Measurements from ENCODE around the gene NUCB2. TPM values are rescaled to one million over a fixed set of nuclear protein-coding genes. Genes with fewer than 3 reads are reported as not detected.
"Not testable (repeated sequence)": the region's sequence is repeated elsewhere in the genome, so short reads cannot be mapped to it uniquely, and the experiment has no call there.

The NUCB2 gene
- total and polyA plus RNA-seq, 2 donors (not counting 3 experiments of a cell fraction or from before 2014, with no cell fraction given) = 41.9 to 114 TPM

DNA sequence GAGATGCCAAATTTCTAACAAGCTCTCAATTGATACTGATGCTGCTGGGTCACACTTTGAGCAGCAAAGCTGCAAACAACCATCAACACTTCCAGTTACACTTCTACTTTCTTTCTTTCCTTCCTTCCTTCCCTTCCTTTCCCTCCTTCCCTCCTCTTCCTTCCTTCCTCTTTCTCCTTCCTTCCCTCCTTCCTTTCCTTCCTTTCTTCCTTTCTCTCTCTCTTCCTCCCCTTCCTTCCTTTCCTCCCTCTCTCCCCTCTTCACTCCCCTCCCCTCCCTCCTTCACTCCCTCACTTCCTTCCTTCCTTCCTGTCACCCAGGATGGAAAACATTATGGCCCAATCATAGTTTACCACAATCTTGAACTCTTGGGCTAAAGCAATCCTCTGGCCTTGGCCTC is 35.8 kb upstream of the NUCB2 start:
- TF ChIP-seq GATA2 (IDR thresholded peaks at IDR 0.05; ENCODE audit: insufficient read depth, insufficient read length, low read depth, low read length) (no peak), FOS (IDR thresholded peaks at IDR 0.05; ENCODE audit: borderline replicate concordance, insufficient read depth, low read length) (no peak), MYC (IDR thresholded peaks at IDR 0.05; ENCODE audit: low read depth, low read length) (no peak), JUN (IDR thresholded peaks at IDR 0.05; ENCODE audit: borderline replicate concordance, insufficient read depth, insufficient read length, low read depth) (no peak), POLR2AphosphoS5 (IDR thresholded peaks at IDR 0.05; ENCODE audit: insufficient read depth, low read depth, low read length) (no peak), CTCF (IDR thresholded peaks at IDR 0.05; ENCODE audit: extremely low read depth in 1 of 2, insufficient read depth in 1 of 2, low read depth in 1 of 2, low read length in 2 of 2) (no peak), POLR2A (IDR thresholded peaks at IDR 0.05; ENCODE audit: low read depth, low read length) (no peak), EZH2 (IDR thresholded peaks at IDR 0.05; ENCODE audit: borderline replicate concordance, low read depth, low read length, severe bottlenecking) (no peak)
- TF ChIP-seq, protein P1, sequence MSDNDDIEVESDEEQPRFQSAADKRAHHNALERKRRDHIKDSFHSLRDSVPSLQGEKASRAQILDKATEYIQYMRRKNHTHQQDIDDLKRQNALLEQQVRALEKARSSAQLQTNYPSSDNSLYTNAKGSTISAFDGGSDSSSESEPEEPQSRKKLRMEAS (IDR thresholded peaks at IDR 0.05; ENCODE audit: insufficient read depth, insufficient read length) = no peak
- H4K20me1 ChIP-seq (replicated peaks; ENCODE audit: control insufficient read depth, extremely low read depth, insufficient read depth, low read length) = no peaks in the 10 kb centered on the region
- no peak overlapping the region for H3K4me3 ChIP-seq (replicated peaks in 1 of 3; ENCODE audit: insufficient read depth in 1 of 3, low read depth in 1 of 3, low read length in 3 of 3)
- no peak for DNase-seq (ENCODE audit: low read depth, low spot score)
- BruUV-seq (replicated peaks) = no TSS peak
- H3K27me3 ChIP-seq (ENCODE audit: control insufficient read depth in 2 of 2, insufficient read depth in 2 of 2, low read length in 2 of 2) = no peaks in the 10 kb centered on the region
- no peak for FAIRE-seq
- no peaks in the 10 kb centered on the region for H3K79me2 ChIP-seq (ENCODE audit: control insufficient read depth, insufficient read depth, low read length)
- no peaks in the 10 kb centered on the region for H3K9me3 ChIP-seq (replicated peaks; ENCODE audit: control insufficient read depth, insufficient read depth, low read length)
- no peak overlapping the region for H3K27ac ChIP-seq (ENCODE audit: insufficient read depth, low read depth, low read length)
- no peaks in the 10 kb centered on the region for H3K4me1 ChIP-seq (ENCODE audit: control insufficient read depth, extremely low read depth, insufficient read depth, low read length)
- no peaks in the 10 kb centered on the region for H3K9me1 ChIP-seq (replicated peaks; ENCODE audit: control insufficient read depth, extremely low read depth, insufficient read depth, low read length)
- H3K4me2 ChIP-seq (ENCODE audit: insufficient read depth, low read length) = no peak overlapping the region
- H3K9ac ChIP-seq (replicated peaks; ENCODE audit: extremely low read depth, insufficient read depth, low read length) = no peak overlapping the region
- ChIA-PET CTCF (no interaction called here), POLR2A (interaction anchor here (0.7 kb wide), 1 partner anchor 120 kb away, joined by 4 read pairs; no protein-coding TSS in a partner anchor)
- no peak overlapping the region for H2AFZ ChIP-seq (ENCODE audit: low read depth, low read length)
- dilution Hi-C loops (cut with MboI; ENCODE audit: extremely low pct_ligation_motif_present, low sequenced_read_pairs) = no loop called here
- H3K36me3 ChIP-seq (ENCODE audit: control insufficient read depth in 2 of 2, extremely low read depth in 1 of 2, insufficient read depth in 2 of 2, low read length in 2 of 2) = no peaks in the 10 kb centered on the region
- intact Hi-C loops (cut with micrococcal nuclease) = no loop called here

GRCh38 chr11:17242954-17243353 is 33.6 kb upstream of the NUCB2 start:
- DNase-seq (ENCODE audit: low read depth, low spot score); H2AFZ ChIP-seq (ENCODE audit: low read depth, low read length); H3K4me1 ChIP-seq (ENCODE audit: control insufficient read depth, extremely low read depth, insufficient read depth, low read length); H3K79me2 ChIP-seq (ENCODE audit: control insufficient read depth, insufficient read depth, low read length); intact Hi-C loops (cut with micrococcal nuclease); H3K36me3 ChIP-seq (ENCODE audit: control insufficient read depth in 2 of 2, extremely low read depth in 1 of 2, insufficient read depth in 2 of 2, low read length in 2 of 2); BruUV-seq (replicated peaks); H3K9me3 ChIP-seq (replicated peaks; ENCODE audit: control insufficient read depth, insufficient read depth, low read length); H3K4me2 ChIP-seq (ENCODE audit: insufficient read depth, low read length); POLR2A ChIA-PET; H3K4me3 ChIP-seq (replicated peaks in 1 of 3; ENCODE audit: insufficient read depth in 1 of 3, low read depth in 1 of 3, low read length in 3 of 3); H3K27me3 ChIP-seq (ENCODE audit: control insufficient read depth in 2 of 2, insufficient read depth in 2 of 2, low read length in 2 of 2); H4K20me1 ChIP-seq (replicated peaks; ENCODE audit: control insufficient read depth, extremely low read depth, insufficient read depth, low read length); H3K9ac ChIP-seq (replicated peaks; ENCODE audit: extremely low read depth, insufficient read depth, low read length); FAIRE-seq; H3K9me1 ChIP-seq (replicated peaks; ENCODE audit: control insufficient read depth, extremely low read depth, insufficient read depth, low read length); dilution Hi-C loops (cut with MboI; ENCODE audit: extremely low pct_ligation_motif_present, low sequenced_read_pairs); H3K27ac ChIP-seq (ENCODE audit: insufficient read depth, low read depth, low read length): not testable (repeated sequence)
- CTCF ChIA-PET = interaction anchor here (0.7 to 1.7 kb wide), 4 partner anchors 13 to 285 kb away, joined by 3 to 5 read pairs (median 4); no protein-coding TSS in a partner anchor
